Right hindlimb (tissue), 1 donor: Measurements from ENCODE around the gene LYSMD2.
A peak's percentile ranks its signal among the peaks of the same experiment; 100 is the strongest.
"Not testable (repeated sequence)": the region's sequence is repeated elsewhere in the genome, so short reads cannot be mapped to it uniquely, and the experiment has no call there.

Experiments used
- DNase-seq: peaks from one replicate; pipeline ENCODE4 v3.0.0-alpha.2; 2018

Gene LYSMD2, protein sequence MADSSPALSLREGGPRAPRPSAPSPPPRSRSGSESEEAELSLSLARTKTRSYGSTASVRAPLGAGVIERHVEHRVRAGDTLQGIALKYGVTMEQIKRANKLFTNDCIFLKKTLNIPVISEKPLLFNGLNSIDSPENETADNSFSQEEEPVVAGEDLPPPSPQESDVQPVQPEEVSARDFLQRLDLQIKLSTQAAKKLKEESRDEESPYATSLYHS

DNA sequence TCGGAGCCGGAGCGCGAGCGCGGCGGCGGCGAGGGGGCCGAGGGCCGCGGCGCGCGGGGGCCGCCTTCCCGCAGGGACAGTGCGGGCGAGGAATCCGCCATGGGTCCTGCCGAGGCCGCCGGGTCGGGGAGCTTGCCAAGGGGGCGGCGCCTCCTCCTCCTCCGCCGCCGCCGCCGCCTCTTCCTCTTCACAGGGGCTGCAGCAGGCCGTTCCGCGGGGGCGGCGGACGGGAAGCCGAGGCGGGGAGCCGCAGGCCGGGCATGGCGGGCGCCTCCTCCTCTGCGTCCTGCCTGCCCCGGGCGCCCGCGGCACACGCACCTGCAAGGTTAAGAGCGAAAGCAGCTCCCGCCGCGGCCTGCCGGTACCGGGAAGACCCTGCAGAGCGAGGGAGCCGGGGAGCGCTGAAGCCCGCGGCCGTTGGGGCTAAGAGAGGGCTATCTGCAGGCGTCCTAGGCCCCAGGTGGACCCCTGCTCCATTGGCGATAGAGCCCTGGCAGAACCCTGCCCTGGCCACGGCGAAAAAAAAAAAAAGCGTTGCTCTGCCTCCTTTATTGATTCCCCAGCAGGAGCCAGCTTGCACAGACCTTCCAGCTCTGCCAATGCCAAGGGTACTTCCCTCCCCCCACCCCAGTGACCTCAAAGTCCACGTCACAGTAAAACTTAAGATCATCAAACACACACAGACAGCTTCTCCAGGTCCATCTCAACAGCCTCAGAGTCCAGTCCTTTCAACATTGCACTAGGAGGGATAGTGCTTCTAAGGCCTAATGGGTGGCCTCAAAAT lies at the start of gene LYSMD2:
Gene LYSMD2, minus strand, starts transcription at position 134 of the 784 bp plus-strand sequence. Its CDS starts 33 bp downstream, at position 101.
- DNase-seq = peak; percentile 82

- DNase-seq = not testable (repeated sequence)
Observed at GRCh38 chr15:51787130-51787529, 49.7 kb upstream of the LYSMD2 start.

DNA sequence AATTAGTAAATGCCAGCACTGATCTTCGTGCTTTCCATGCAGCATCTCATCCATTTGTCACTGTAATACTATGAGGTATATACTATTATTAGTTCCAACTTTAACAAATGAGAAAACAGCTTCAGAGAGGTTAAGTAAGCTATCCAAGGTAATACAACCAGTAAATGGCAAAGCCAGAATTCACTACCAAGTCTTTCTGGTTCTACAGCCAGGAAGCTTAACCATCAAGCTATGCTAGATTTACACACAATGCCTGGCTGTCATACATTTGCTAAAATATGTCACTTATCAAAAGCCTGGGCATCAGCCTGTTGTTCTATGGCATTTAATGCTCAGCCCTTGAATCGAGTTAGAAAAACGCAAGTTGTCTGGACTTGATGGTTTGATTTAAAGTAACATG lies 46.5 kb upstream of the LYSMD2 start:
- no peak for DNase-seq

GRCh38 chr15:51782357-51782896 lies 45.0 kb upstream of the LYSMD2 start:
- no peak for DNase-seq

GRCh38 chr15:51781506-51781905 lies 44.1 kb upstream of the LYSMD2 start:
- no peak for DNase-seq

DNA sequence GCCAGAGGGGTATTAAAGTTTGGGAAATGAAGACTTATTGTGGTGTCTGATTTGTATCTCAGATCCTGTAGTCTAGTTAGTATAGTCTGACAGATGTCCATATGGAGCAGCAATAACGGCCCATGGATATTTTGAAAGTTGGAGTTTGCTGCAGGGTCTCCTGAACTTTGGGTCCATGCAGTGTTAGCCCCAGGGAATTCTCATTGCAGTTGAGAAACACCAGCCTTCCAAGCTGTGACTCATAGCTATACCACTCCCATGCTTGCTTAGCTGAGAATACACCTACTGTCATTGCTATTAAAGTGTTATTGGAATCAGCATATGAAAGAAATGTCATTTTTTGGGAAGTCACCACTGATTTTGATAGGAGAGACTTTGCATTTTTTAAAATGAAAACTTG lies 43.2 kb upstream of the LYSMD2 start:
- no peak for DNase-seq

DNA sequence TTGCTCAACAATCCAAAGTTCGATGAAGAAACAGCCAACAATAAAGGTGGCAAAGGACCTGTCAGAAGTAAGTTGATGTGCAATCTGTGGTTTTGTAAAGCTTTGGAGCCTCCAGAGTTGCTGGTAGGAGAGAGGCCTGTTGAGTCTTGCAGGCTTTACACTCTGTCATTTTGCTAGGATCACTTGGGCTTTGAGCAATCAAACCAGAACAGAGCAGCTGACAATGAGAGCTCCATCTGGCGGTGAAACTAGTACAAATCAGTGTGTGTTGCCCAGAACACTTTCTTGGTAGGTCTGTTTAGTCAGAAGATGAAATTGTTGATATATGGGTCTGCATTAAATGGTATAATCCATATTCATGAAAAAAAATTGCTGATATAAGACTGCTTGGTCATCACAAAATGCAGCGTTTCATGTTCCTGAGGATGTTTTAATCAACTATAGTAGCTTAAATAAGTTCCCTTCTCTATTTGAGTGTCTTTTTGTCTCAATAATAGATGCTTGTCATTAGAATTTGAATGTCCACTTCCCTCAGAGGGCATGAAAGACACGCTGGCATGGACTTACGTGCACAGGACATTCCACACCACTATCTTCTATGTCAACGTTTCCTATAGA lies 39.6 kb upstream of the LYSMD2 start:
- DNase-seq = peak; percentile 63

DNA sequence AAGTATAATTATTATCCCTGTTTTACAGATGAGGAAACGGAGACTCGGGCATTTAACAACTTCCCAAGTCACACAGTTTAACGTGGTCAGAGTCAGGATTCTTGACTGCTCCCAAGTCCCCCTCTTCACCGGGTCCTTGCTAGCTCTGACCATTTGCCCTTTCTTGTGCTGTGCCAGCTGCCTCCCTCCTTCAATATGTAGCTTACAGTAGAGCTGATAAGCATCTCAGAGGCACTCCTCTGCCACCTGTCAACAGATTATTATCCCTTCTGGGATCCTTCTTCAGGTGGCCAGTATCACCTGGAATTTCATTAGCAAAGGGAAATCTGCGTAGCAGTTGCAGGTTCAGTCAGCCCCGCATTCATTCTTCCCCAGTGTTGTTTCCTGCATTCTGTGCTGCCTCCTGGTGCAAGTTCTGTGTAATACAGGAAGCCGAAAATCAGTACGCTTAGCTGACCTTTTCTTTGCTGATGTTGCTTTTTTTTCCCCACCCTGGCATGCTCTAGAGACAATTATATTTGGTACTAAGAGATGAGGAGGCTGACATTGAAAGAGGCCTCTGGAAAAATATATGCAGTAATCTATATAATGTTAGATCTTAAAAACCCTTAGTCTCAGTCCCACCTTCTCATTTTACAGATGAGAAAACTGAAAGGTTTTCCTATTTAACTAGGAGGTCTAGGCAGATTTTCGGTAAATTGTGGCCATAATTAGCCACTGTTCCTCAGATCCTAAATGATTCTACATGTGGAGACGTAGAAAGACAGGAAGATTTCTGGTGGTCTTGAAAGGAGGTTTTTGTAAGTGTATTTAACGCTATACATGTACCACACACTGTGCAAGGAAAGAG lies 38.7 kb upstream of the LYSMD2 start:
- no peak for DNase-seq

DNA sequence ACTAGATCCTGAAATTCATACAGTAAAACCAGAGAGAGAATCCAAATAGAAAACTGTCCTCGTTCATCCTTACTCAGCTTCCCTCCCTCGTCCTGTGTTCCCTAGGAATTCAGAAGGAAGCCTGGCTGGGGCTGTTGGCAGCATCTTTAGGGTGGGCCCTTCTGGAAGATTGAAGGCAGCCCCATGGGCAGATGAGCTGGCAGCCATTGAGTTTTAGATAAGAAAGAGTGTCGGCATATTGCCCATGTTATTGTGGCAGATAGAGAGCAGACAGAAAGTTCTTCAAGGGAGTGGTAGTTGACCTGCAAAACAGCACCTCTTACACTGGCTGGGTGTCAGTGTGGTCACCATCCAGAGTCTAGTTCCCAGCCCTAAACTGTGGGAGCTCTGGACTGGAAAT lies 37.5 kb upstream of the LYSMD2 start:
- DNase-seq = no peak

DNA sequence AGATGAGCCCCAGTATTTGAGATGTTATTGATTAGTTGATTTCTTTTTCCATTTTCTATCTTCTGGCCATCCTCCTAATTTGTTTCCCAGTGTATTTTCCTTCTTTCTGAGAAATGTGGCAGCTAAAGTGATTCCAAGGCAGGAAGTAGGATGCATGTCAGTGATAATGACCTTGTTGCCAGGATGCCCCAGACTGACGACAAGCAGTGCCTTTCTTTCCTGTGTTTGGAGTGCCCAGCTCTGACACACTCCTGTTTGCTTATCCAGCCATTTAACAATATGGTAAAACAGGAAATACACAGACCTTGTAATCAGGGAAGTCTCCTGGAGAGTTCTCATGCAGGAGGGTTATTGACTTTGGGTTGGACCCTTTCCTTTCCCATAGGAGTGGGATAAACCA lies 34.3 kb upstream of the LYSMD2 start:
- no peak for DNase-seq

DNA sequence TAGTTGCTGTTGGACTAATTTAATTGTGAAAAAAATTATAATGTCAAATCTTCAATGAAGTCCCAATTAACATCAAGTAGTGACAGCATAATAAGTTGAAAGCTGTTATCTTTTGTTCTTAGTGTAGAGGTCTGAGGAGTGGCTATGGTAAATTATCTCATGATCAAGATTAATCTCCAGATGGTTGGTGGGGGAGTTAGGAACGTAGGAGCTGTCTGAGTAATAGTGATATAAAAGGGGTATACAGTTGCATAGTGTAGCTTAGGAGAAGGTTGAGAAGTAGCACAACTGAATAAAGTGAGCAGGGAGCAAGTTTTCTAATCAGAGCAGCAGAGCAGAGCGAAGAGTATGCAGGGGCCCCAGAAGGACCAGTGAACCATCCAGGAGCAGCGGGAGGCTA lies 33.4 kb upstream of the LYSMD2 start:
- no peak for DNase-seq

- DNase-seq = no peak
Observed at GRCh38 chr15:51768018-51768417, 30.6 kb upstream of the LYSMD2 start.

GRCh38 chr15:51766341-51766740 lies 28.9 kb upstream of the LYSMD2 start:
- no peak for DNase-seq

- no peak for DNase-seq
Observed at GRCh38 chr15:51765751-51766150, 28.3 kb upstream of the LYSMD2 start.

- no peak for DNase-seq
Observed at GRCh38 chr15:51760805-51761204, 23.4 kb upstream of the LYSMD2 start.

DNA sequence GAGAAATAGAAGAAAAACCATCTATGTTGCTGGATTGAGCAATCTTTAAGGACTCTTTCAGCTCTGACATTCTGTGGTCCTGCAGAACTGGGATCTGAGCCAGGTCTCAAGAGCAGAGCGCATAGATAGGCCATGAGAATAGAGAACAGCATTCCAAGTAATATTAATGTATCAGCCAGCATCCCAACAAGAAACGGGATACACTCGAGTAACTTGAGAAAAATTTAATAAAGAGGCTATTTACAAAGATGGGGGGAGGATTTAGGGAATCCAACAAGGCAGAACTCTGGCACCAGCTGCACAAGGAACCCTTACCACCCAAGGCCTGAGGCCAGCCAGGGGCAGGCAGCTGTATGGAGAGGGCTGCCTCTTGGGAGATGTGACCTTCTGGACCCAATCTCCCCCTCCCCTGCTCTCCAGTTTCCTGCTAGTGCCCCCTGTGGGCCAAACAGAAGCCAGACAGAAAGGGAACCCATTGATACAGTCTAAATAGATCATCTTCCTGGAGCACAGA lies 22.2 kb upstream of the LYSMD2 start:
- peak; percentile 58 for DNase-seq

DNA sequence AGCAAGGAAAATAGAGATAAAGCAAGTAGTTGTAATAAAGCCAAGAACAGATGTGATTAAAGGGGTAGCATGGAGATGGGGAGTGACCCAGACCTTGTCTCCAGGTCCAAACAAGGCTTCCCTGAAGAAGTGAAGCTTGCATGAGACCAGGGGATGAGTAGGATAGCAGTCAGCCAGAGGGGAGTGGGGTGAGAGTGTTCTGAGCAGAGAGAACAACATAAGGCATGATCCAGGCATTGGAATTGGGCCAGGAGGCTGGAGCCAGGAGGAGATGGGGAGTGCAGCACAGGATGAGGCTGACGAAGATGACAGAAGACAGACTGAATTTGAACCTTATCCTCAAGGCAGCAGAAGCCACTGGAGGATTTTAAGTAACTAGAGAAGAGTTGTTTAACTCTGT lies 21.2 kb upstream of the LYSMD2 start:
- DNase-seq = peak; percentile 69

- DNase-seq = no peak
Observed at GRCh38 chr15:51757450-51757849, 20.0 kb upstream of the LYSMD2 start.

- DNase-seq = no peak
Observed at GRCh38 chr15:51756482-51756881, 19.0 kb upstream of the LYSMD2 start.

DNA sequence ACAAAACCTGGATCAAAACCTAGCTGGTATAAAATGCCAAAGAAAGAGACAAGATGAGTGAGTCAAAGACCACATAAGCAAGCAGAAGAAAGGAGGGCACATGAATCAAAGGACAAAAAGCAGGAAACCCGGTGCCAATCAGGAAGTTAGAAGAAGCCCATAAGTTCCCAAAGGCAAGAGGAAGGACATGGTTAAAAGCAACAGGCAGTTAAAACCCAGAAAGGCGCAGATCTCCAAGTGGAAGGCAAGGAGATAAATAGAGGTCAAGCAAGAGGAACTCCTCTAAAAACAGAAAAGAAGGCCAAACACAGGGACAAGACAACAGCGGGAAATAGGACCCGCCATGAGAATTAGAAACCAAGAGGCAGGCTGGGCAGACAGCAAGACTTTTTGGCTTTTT lies 18.3 kb upstream of the LYSMD2 start:
- DNase-seq = no peak

DNA sequence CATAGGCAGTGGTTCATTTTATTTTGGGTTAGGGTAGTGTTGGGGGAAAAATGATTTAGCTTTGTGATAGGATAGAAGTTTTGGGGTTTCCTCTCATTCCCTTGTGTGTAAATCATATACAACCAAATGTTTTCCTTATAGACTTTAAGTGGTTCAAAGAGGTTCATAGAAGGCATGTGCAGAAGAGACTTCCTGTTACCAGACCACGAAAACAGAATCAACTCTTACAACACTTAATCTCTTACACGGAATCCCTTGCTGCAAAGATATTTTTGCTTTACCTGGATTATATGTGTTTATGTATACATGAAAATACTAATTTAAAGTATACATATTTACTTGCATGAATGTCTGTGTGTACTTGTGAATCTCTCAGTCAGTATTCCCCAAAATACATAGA lies 16.8 kb upstream of the LYSMD2 start:
- DNase-seq = no peak

DNA sequence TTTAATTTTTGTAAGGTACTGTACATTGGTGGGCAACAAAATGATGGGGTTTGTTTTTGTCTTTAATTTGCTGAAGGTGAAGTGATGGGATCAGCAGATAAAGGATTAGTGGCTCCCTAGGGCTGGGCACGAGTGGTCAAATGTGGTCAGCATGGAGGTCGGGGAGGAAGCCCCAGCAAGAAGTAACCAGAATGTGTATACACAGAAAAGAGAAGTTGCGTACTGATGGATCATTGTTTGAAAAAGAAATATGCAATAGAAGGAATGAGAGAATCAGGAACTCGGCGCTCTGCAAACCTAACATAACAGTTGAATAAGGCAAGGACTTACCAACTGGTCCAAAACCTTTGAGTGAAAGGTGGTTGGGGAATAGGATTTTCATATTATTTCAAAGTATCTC lies 15.4 kb upstream of the LYSMD2 start:
- no peak for DNase-seq
